ENCODE measurements around the gene PPM1L. TPM values are rescaled to one million over a fixed set of nuclear protein-coding genes. Genes with fewer than 3 reads are reported as not detected.

PPM1L gene
- total RNA-seq, 1 donor from 2014 or later, result 14.9 TPM

GRCh38 chr3:160960568-160960967 is 204.5 kb downstream of the PPM1L start:
- ATAC-seq (no peak), DNase-seq (no peak)
- Histone ChIP-seq H3K27ac (no peak overlapping the region), H3K4me1 (no peaks in the 10 kb centered on the region), H3K9me3 (no peaks in the 10 kb centered on the region), H3K27me3 (ENCODE audit: low read depth) (no peaks in the 10 kb centered on the region), H3K36me3 (no peaks in the 10 kb centered on the region), H3K4me3 (no peak overlapping the region)
- TF ChIP-seq, protein P1, sequence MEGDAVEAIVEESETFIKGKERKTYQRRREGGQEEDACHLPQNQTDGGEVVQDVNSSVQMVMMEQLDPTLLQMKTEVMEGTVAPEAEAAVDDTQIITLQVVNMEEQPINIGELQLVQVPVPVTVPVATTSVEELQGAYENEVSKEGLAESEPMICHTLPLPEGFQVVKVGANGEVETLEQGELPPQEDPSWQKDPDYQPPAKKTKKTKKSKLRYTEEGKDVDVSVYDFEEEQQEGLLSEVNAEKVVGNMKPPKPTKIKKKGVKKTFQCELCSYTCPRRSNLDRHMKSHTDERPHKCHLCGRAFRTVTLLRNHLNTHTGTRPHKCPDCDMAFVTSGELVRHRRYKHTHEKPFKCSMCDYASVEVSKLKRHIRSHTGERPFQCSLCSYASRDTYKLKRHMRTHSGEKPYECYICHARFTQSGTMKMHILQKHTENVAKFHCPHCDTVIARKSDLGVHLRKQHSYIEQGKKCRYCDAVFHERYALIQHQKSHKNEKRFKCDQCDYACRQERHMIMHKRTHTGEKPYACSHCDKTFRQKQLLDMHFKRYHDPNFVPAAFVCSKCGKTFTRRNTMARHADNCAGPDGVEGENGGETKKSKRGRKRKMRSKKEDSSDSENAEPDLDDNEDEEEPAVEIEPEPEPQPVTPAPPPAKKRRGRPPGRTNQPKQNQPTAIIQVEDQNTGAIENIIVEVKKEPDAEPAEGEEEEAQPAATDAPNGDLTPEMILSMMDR (IDR thresholded peaks at IDR 0.05), result no peak
- intact Hi-C loops (cut with DNase I), result no loop called here

DNA sequence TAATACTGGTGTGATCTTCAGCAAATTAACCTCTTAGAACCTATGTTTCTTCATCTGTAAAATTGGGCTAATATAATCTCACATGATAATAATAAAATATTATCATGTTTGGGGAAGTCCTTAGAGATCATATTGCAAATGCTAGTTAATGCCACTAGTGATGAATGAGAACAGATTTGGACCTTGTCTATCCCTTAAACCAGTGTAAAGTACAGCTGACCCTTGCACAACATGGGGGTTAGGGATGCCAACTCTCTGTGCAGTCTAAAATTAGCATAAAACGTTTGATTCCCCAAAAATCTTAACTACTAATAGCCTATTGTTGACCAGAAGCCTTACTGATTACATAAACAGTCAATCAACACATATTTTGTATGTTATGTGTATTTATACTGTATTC is 207.9 kb downstream of the PPM1L start:
- H3K36me3 ChIP-seq, result no peaks in the 10 kb centered on the region
- H3K27ac ChIP-seq, result no peak overlapping the region
- no peak for DNase-seq
- H3K9me3 ChIP-seq, result no peaks in the 10 kb centered on the region
- ATAC-seq, result no peak
- intact Hi-C loops (cut with DNase I), result no loop called here
- TF ChIP-seq, protein P1 (IDR thresholded peaks at IDR 0.05), result no peak
- H3K4me3 ChIP-seq, result no peak overlapping the region
- H3K27me3 ChIP-seq (ENCODE audit: low read depth), result no peaks in the 10 kb centered on the region
- no peaks in the 10 kb centered on the region for H3K4me1 ChIP-seq

GRCh38 chr3:160968761-160969160 is 212.7 kb downstream of the PPM1L start:
- intact Hi-C loops (cut with DNase I), result no loop called here
- DNase-seq (no peak), ATAC-seq (no peak)
- TF ChIP-seq, protein P1 (IDR thresholded peaks at IDR 0.05), result no peak
- H3K36me3 ChIP-seq, result no peaks in the 10 kb centered on the region
- H3K27ac ChIP-seq, result no peak overlapping the region
- H3K27me3 ChIP-seq (ENCODE audit: low read depth), result no peaks in the 10 kb centered on the region
- no peak overlapping the region for H3K4me3 ChIP-seq
- H3K4me1 ChIP-seq, result no peaks in the 10 kb centered on the region
- no peaks in the 10 kb centered on the region for H3K9me3 ChIP-seq

DNA sequence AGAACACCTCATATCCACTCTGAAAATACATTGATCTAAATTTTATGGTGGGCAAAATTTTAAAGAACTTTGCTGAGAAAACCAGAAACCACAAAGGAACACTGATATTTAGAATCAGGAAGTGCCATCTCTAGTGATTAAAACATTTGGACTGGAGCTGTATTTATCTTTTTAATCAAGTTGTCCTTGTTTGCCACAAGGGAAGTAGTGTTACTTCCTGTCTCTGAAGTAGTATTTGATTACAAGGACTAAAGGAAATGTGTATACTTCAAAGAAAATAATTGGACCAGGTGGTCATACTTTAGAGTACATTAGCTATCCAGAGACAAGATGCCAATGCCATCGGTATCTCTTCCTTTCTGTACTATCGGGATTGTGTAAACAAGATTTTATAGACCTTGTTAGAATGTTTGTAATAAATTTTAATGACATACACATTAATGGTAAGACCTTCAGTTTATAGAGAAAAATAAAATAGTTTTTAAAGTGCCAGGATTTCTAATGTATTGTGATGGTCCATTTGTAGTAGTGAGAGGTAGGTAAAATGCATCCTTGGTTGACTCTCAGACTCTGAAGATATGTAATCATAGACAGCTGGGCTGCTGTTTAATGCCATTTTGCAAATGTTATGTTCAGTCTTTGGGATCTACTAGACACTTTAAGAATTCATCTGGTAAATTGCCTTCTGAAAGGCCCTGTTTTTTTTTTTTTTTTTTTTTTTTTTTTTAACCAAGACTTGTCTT is 217.2 kb downstream of the PPM1L start:
- ATAC-seq, result no peak
- Histone ChIP-seq H3K9me3 (no peaks in the 10 kb centered on the region), H3K4me3 (no peak overlapping the region), H3K27me3 (ENCODE audit: low read depth) (no peaks in the 10 kb centered on the region), H3K4me1 (no peaks in the 10 kb centered on the region), H3K27ac (no peak overlapping the region), H3K36me3 (no peaks in the 10 kb centered on the region)
- TF ChIP-seq, protein P1 (IDR thresholded peaks at IDR 0.05), result no peak
- intact Hi-C loops (cut with DNase I), result no loop called here
- no peak for DNase-seq

GRCh38 chr3:160977773-160978172 is 221.7 kb downstream of the PPM1L start:
- H3K36me3 ChIP-seq, result no peaks in the 10 kb centered on the region
- DNase-seq, result no peak
- no peaks in the 10 kb centered on the region for H3K9me3 ChIP-seq
- intact Hi-C loops (cut with DNase I), result no loop called here
- H3K27ac ChIP-seq, result no peak overlapping the region
- peak in 1 of 2 donors; percentile 39 for ATAC-seq
- H3K4me1 ChIP-seq, result peaks cover 7% of the 10 kb centered on the region
- no peaks in the 10 kb centered on the region for H3K27me3 ChIP-seq (ENCODE audit: low read depth)
- no peak overlapping the region for H3K4me3 ChIP-seq
- TF ChIP-seq, protein P1 (IDR thresholded peaks at IDR 0.05), result no peak
